ENCODE results near the gene CDH6. TPM values are rescaled to one million over a fixed set of nuclear protein-coding genes. Genes with fewer than 3 reads are reported as not detected.

CDH6 gene
- 52.0 TPM for total RNA-seq

GRCh38 chr5:31193591-31194467 is at the start of gene CDH6:
TSS of gene CDH6 (plus strand) at chr5:31193686. CDS start at chr5:31267474, 73,788 bp downstream.

